Colonic mucosa (tissue), 4 donors: ENCODE results near the gene GNRHR. TPM values are rescaled to one million over a fixed set of nuclear protein-coding genes. Genes with fewer than 3 reads are reported as not detected.

Experiments used
- DNase-seq: peaks from one replicate; pipeline ENCODE4 v3.0.0-alpha.2; 2020
- H3K27ac ChIP-seq: fragments of 200-600 bp; one replicate; pipeline ENCODE4 v1.8.0; 2021
- H3K27me3 ChIP-seq: fragments of 200-600 bp; one replicate; pipeline ENCODE4 v1.8.0; 2021
- H3K36me3 ChIP-seq: fragments of 200-600 bp; one replicate; pipeline ENCODE4 v1.8.0; 2021
- H3K4me1 ChIP-seq: fragments of 200-600 bp; one replicate; pipeline ENCODE4 v1.8.0; 2021; ENCODE audit warnings: mild to moderate bottlenecking
- H3K4me3 ChIP-seq: fragments of 200-600 bp; one replicate; pipeline ENCODE4 v1.8.0; 2021
- H3K9ac ChIP-seq, 2 donors: one replicate each; pipeline ENCODE4 v1.7.0; 2013; ENCODE audit warnings: control low read depth in 2 of 2, low read depth in 2 of 2, low read length in 2 of 2
- H3K9me3 ChIP-seq: fragments of 200-600 bp; one replicate; pipeline ENCODE4 v1.8.0; 2021
- intact Hi-C: fragments of 100-400 bp; cut with DNase I; formaldehyde crosslinking; loops from one replicate; pipeline ENCODE4 v1.14.1; 2022
- total RNA-seq, 2 donors: library from RNA; stranded (reverse); fragmentation: NEBNext Ultra II Directional in 1 of 2; extraction: Animal tissue kit (Norgen Biotek cat#: 25700) in 1 of 2; gene quantifications; one replicate each; pipeline ENCODE4 v1.2.1, GENCODE V29; 2021
- TF ChIP-seq, protein P1 (sequence below): fragments of 200-600 bp; IDR thresholded peaks from one replicate; pipeline ENCODE4 v1.8.0; 2022; ENCODE audit warnings: antibody characterized with exemption, mild to moderate bottlenecking
- donor health status: healthy.
- donor health status: DM: no; HTN: no; CAD: no.
- donor health status: DM: no; HTN: no; CAD: no.

The GNRHR gene
- total RNA-seq, 2 donors from 2014 or later, result not detected

- intact Hi-C loops, result no loop called here
- Histone ChIP-seq H3K36me3 (no peaks in the 10 kb centered on the region), H3K27me3 (no peaks in the 10 kb centered on the region), H3K27ac (no peak overlapping the region), H3K9me3 (no peaks in the 10 kb centered on the region), H3K4me1 (no peaks in the 10 kb centered on the region), H3K4me3 (no peak overlapping the region), H3K9ac (no peak overlapping the region)
- TF ChIP-seq, protein P1, sequence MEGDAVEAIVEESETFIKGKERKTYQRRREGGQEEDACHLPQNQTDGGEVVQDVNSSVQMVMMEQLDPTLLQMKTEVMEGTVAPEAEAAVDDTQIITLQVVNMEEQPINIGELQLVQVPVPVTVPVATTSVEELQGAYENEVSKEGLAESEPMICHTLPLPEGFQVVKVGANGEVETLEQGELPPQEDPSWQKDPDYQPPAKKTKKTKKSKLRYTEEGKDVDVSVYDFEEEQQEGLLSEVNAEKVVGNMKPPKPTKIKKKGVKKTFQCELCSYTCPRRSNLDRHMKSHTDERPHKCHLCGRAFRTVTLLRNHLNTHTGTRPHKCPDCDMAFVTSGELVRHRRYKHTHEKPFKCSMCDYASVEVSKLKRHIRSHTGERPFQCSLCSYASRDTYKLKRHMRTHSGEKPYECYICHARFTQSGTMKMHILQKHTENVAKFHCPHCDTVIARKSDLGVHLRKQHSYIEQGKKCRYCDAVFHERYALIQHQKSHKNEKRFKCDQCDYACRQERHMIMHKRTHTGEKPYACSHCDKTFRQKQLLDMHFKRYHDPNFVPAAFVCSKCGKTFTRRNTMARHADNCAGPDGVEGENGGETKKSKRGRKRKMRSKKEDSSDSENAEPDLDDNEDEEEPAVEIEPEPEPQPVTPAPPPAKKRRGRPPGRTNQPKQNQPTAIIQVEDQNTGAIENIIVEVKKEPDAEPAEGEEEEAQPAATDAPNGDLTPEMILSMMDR, result no peak
- DNase-seq, result no peak
Measured at GRCh38 chr4:67725981-67726380, 28.2 kb downstream of the GNRHR start.

DNA sequence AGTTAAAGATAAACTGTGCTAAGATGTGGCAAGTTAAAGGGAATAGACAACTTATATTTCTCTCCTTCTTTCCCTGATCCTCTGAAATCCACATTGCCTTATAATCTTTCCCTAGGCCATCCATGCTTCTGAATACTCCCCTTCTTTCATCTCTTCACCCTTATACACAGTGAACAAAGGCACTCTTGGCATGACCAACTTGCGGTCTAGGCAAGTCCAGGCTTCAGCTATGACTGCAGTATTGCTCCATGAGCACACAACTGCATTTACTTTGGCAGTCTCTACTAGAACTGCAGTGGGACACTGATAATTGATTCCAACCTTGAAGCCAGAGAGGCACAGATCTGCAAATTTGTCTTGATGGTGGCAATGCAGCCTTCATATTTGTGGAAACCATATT is 29.1 kb downstream of the GNRHR start:
- DNase-seq, result no peak
- H3K4me1 ChIP-seq, result no peaks in the 10 kb centered on the region
- intact Hi-C loops, result no loop called here
- H3K27me3 ChIP-seq, result no peaks in the 10 kb centered on the region
- H3K9me3 ChIP-seq, result no peaks in the 10 kb centered on the region
- no peaks in the 10 kb centered on the region for H3K36me3 ChIP-seq
- H3K9ac ChIP-seq, result no peak overlapping the region
- TF ChIP-seq, protein P1, result no peak
- H3K27ac ChIP-seq, result no peak overlapping the region
- no peak overlapping the region for H3K4me3 ChIP-seq

DNA sequence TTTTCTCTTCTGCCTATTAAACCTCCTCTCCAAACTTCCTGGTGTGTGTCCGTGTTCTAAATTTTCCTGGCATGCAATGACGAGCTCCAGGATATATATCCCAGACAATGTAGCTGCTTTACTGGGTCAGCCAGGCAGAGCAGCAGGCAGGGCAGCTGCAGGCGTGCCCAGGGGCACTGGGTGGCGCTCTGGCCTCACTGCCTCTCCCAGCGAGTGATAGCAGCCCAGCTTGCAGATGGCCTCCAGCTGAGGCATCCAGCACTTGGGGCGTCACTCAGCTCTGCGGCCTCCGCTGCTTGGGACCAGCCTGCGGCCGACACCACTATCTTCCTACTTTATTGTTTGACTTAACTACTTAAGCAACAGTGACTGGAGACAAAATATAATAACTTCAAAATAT is 30.2 kb downstream of the GNRHR start:
- Histone ChIP-seq H3K4me3 (no peak overlapping the region), H3K4me1 (no peaks in the 10 kb centered on the region), H3K9me3 (no peaks in the 10 kb centered on the region), H3K36me3 (no peaks in the 10 kb centered on the region), H3K27me3 (no peaks in the 10 kb centered on the region), H3K9ac (no peak overlapping the region), H3K27ac (no peak overlapping the region)
- intact Hi-C loops, result no loop called here
- TF ChIP-seq, protein P1, result no peak
- no peak for DNase-seq

- TF ChIP-seq, protein P1, result no peak
- no peak for DNase-seq
- Histone ChIP-seq H3K27me3 (no peaks in the 10 kb centered on the region), H3K9me3 (no peaks in the 10 kb centered on the region), H3K27ac (no peak overlapping the region), H3K4me1 (no peaks in the 10 kb centered on the region), H3K9ac (no peak overlapping the region), H3K4me3 (no peak overlapping the region), H3K36me3 (no peaks in the 10 kb centered on the region)
- intact Hi-C loops, result no loop called here
Measured at GRCh38 chr4:67723341-67723740, 30.8 kb downstream of the GNRHR start.

GRCh38 chr4:67721770-67722597 is 32.2 kb downstream of the GNRHR start:
- H3K27ac ChIP-seq, result no peak overlapping the region
- intact Hi-C loops, result no loop called here
- H3K4me1 ChIP-seq, result no peaks in the 10 kb centered on the region
- TF ChIP-seq, protein P1, result no peak
- no peak overlapping the region for H3K4me3 ChIP-seq
- DNase-seq, result no peak
- no peaks in the 10 kb centered on the region for H3K9me3 ChIP-seq
- H3K36me3 ChIP-seq, result no peaks in the 10 kb centered on the region
- no peak overlapping the region for H3K9ac ChIP-seq
- H3K27me3 ChIP-seq, result no peaks in the 10 kb centered on the region
